ENCODE data around the gene KPNA6. TPM values are rescaled to one million over a fixed set of nuclear protein-coding genes. Genes with fewer than 3 reads are reported as not detected.
A peak's percentile ranks its signal among the peaks of the same experiment; 100 is the strongest.
"Not testable (repeated sequence)": the region's sequence is repeated elsewhere in the genome, so short reads cannot be mapped to it uniquely, and the experiment has no call there.

The KPNA6 gene
- total RNA-seq, 1 donor from 2014 or later, result 24.2 TPM

DNA sequence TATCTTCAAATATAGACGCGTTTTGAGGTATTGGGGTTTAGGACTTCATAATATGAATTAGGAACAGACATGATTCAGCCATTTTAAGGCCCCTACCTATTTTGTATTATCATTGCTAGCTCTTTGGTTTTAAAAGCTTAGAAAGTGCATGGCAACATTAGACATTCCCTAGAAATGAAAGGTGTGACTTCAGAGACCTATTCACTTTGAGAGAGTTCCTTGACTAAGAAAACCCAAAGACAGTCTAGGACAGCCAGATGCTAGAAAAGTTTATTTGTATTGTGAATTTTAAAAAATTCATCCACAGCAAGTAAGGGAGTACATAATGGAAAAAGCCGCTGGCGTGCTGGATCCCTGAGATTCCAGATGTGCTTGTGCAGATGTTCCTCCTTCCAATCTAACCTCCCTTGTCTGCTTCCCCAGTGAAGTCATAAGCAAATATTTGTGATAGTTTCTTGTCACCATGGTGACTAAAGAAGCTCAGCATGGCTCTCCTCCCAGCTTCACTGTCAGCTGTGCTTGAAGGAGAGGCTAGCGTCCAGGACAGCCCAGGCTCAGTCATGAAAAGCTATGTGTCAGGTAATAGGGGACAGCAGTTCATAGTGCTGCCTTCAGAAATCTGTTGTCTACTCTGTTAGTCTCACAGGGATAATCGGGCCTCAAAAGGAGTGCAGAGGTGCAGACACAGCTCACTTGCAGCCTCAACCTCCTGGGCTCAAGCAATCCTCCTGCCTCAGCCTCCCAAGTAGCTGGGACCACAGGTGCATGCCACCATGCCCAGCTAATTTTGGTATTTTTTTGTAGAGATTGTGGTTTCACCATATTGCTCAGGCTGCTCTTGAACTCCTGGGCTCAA, 34.8 kb downstream of the KPNA6 start:
- H3K4me3 ChIP-seq (ENCODE audit: low read depth, low read length), result no peak overlapping the region
- FAIRE-seq (no peak), DNase-seq (ENCODE audit: low read depth) (peak; percentile 61)
- H3K27me3 ChIP-seq (ENCODE audit: control insufficient read depth, insufficient read depth, low read length), result no peaks in the 10 kb centered on the region
- peaks cover 1% of the 10 kb centered on the region for H3K36me3 ChIP-seq (ENCODE audit: control insufficient read depth, insufficient read depth, low read length)
- TF ChIP-seq, protein P1, sequence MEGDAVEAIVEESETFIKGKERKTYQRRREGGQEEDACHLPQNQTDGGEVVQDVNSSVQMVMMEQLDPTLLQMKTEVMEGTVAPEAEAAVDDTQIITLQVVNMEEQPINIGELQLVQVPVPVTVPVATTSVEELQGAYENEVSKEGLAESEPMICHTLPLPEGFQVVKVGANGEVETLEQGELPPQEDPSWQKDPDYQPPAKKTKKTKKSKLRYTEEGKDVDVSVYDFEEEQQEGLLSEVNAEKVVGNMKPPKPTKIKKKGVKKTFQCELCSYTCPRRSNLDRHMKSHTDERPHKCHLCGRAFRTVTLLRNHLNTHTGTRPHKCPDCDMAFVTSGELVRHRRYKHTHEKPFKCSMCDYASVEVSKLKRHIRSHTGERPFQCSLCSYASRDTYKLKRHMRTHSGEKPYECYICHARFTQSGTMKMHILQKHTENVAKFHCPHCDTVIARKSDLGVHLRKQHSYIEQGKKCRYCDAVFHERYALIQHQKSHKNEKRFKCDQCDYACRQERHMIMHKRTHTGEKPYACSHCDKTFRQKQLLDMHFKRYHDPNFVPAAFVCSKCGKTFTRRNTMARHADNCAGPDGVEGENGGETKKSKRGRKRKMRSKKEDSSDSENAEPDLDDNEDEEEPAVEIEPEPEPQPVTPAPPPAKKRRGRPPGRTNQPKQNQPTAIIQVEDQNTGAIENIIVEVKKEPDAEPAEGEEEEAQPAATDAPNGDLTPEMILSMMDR (IDR thresholded peaks at IDR 0.05; ENCODE audit: insufficient read depth, low read length, severe bottlenecking), result no peak

DNA sequence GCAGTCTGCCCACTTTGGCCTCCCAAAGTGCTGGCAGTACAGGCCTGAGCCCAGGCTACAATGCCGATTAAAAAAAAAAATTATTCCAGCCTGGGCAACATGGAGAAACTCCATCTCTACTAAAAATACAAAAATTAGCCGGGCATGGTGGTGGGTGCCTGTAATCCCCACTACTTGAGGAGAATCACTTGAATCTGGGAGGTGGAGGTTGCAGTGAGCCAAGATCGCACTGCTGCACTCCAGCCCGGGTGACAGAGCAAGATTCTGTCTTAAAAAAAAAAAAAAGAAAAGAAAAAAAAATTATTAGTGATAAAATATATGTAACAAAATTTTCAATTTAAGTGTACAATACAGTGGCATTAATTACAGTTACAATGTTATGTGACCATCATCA, 35.4 kb downstream of the KPNA6 start:
- not testable (repeated sequence) for FAIRE-seq; DNase-seq (ENCODE audit: low read depth); H3K36me3 ChIP-seq (ENCODE audit: control insufficient read depth, insufficient read depth, low read length); H3K4me3 ChIP-seq (ENCODE audit: low read depth, low read length); H3K27me3 ChIP-seq (ENCODE audit: control insufficient read depth, insufficient read depth, low read length)

DNA sequence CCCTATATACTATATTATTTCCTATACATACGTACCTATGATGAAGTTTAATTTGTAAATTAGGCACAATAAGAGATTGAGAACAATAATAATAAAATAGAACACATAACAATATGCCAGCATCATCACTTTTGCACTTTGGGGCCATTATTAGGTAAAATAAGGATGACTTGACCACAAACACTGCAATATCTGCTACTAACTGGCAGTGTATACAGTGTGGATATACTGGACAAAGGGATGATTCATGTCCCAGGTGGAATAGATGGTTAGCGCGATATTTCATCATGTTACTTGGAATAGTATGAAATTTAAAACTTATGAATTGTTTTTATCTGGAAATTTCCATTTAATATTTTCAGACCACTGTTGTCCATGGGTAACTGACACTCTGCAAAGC, 36.2 kb downstream of the KPNA6 start:
- H3K4me3 ChIP-seq (ENCODE audit: low read depth, low read length), result no peak overlapping the region
- H3K27me3 ChIP-seq (ENCODE audit: control insufficient read depth, insufficient read depth, low read length), result no peaks in the 10 kb centered on the region
- H3K36me3 ChIP-seq (ENCODE audit: control insufficient read depth, insufficient read depth, low read length), result peaks cover 1% of the 10 kb centered on the region
- FAIRE-seq (no peak), DNase-seq (ENCODE audit: low read depth) (peak; percentile 33)
- TF ChIP-seq, protein P1 (IDR thresholded peaks at IDR 0.05; ENCODE audit: insufficient read depth, low read length, severe bottlenecking), result no peak

DNA sequence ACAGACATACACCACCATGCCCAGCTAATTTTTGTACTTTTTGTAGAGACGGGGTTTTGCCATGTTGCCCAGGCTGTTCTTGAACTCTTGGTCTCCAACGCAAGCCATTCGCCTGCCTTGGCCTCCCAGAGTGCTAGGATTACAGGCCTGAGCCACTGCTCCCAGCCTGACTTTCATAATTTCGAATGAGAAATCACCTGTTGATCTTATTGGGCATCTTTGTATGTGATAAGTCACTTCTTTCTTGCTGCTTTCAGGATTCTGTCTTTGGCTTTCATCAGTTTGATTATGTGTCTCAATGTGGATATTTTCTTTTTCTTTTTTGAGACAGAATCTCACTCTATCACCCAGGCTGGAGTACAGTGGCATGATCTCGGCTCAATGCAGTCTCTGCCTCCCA, 39.9 kb downstream of the KPNA6 start:
- H3K4me3 ChIP-seq (ENCODE audit: low read depth, low read length); FAIRE-seq; DNase-seq (ENCODE audit: low read depth); H3K36me3 ChIP-seq (ENCODE audit: control insufficient read depth, insufficient read depth, low read length); H3K27me3 ChIP-seq (ENCODE audit: control insufficient read depth, insufficient read depth, low read length): not testable (repeated sequence)

DNA sequence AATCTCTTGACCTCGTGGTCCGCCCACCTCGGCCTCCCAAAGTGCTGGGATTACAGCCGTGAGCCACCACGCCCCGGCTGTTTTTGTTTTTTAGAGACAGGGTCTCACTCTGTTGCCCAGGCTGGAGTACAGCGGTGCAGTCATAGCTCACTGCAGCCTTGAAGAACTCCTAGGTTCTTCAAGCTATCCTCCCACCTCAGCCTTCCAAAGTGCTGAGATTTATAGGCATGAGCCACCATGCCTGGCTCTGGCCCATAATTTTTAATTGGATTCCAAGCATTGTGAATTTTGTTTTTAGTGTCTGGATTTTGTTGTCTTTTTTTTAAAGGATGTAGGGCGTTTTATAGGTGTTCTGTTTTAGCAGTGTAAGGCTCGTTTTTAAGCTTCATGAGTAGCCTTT, 43.0 kb downstream of the KPNA6 start:
- FAIRE-seq (no peak), DNase-seq (ENCODE audit: low read depth) (no peak)
- H3K4me3 ChIP-seq (ENCODE audit: low read depth, low read length), result no peak overlapping the region
- peaks cover 5% of the 10 kb centered on the region for H3K36me3 ChIP-seq (ENCODE audit: control insufficient read depth, insufficient read depth, low read length)
- no peaks in the 10 kb centered on the region for H3K27me3 ChIP-seq (ENCODE audit: control insufficient read depth, insufficient read depth, low read length)
- TF ChIP-seq, protein P1 (IDR thresholded peaks at IDR 0.05; ENCODE audit: insufficient read depth, low read length, severe bottlenecking), result no peak

DNA sequence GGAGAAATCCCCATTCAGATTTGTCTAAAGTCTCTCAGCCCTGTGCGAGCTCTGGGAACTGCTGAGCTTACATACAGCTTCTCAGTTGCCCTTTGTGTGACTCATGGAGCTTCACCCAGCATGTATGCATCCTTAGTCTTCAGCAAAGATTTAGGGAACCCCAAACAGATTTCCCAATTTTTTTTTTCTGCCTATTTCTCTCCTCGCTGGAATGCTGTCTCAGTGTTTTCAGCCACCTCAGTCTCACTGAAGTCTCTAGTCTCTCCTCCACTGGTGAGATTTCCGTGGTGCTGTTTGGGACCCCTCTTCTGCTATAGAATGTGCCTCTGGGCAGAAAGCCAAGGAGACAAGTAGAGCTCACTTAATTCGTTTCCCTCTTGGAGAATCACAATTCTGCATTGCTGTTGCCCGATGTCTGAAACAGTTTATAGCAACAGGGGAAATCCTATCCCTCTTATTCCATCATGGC, 43.5 kb downstream of the KPNA6 start:
- FAIRE-seq (no peak), DNase-seq (ENCODE audit: low read depth) (peak; percentile 52)
- TF ChIP-seq, protein P1 (IDR thresholded peaks at IDR 0.05; ENCODE audit: insufficient read depth, low read length, severe bottlenecking), result no peak

DNA sequence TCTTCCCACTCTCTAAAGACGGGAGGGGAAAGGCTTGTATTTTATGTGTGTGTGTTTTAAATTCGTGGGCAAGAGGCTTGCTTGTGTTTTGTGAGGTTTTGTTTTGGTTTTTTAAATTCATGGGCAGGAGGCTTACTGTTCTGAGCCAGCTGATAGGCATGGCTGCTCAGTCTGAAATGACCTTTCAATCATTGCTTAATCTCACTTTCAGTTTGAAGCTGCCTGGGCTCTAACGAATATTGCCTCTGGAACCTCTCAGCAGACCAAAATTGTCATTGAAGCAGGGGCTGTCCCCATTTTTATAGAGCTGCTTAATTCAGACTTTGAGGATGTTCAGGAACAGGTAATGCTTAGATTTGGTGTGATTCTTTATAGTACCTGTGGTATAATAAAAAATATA, 51.3 kb downstream of the KPNA6 start:
- no peak for FAIRE-seq
- H3K36me3 ChIP-seq (ENCODE audit: control insufficient read depth, insufficient read depth, low read length), result peaks cover 23% of the 10 kb centered on the region

More for the DNA sequence above, 43.5 kb downstream of the KPNA6 start:
- H3K36me3 ChIP-seq (ENCODE audit: control insufficient read depth, insufficient read depth, low read length), result peaks cover 5% of the 10 kb centered on the region
- no peaks in the 10 kb centered on the region for H3K27me3 ChIP-seq (ENCODE audit: control insufficient read depth, insufficient read depth, low read length)
- no peak overlapping the region for H3K4me3 ChIP-seq (ENCODE audit: low read depth, low read length)

More for the DNA sequence above, 51.3 kb downstream of the KPNA6 start:
- no peaks in the 10 kb centered on the region for H3K27me3 ChIP-seq (ENCODE audit: control insufficient read depth, insufficient read depth, low read length)
- no peak for DNase-seq (ENCODE audit: low read depth)
- TF ChIP-seq, protein P1 (IDR thresholded peaks at IDR 0.05; ENCODE audit: insufficient read depth, low read length, severe bottlenecking), result no peak
- H3K4me3 ChIP-seq (ENCODE audit: low read depth, low read length), result no peak overlapping the region

Data from bronchial epithelial cell (primary cell).